Measurements from ENCODE around the gene CDH8.
A peak's percentile ranks its signal among the peaks of the same experiment; 100 is the strongest.
"Not testable (repeated sequence)": the region's sequence is repeated elsewhere in the genome, so short reads cannot be mapped to it uniquely, and the experiment has no call there.

Gene CDH8

DNA sequence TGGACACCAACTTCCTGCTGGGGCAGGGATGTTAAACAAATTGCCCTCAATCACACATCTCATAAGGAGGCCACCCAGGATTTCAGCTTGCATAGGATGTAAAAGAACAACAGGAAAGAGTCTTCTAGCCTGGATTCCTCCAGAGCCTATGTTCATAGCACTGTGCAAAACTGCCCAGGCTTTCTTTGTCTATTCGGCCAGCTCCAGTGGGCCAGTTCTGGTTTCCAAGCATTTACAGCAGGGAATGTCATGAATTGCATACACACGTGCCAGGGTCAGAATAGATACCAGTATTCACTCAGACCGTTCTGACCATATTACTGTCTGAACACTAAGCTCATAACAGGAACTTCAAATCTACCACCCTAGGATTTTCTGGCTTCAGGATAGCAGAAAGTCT is 273.2 kb downstream of the CDH8 start:
- no peak for DNase-seq

- DNase-seq: no peak
Measured at GRCh38 chr16:61730997-61731396, 305.2 kb downstream of the CDH8 start.

DNA sequence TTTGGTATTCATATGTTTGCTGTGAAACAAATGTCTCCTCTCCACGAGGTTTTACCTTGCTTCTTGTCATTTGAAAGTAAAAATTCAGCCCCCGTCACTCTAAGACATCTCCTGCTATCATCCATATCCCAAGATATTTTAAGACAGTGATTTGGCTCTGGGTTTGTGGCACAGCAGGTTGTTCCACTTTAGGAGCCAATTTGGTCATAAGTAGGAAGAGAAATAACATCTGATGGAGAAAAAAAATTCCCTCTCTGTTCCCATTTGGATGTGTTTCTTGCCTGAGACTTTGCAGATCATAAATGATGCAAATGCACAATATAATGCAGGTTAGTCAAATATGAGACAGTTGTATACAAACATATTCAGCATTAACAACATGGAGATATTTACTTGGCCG is 309.5 kb downstream of the CDH8 start:
- no peak for DNase-seq

DNA sequence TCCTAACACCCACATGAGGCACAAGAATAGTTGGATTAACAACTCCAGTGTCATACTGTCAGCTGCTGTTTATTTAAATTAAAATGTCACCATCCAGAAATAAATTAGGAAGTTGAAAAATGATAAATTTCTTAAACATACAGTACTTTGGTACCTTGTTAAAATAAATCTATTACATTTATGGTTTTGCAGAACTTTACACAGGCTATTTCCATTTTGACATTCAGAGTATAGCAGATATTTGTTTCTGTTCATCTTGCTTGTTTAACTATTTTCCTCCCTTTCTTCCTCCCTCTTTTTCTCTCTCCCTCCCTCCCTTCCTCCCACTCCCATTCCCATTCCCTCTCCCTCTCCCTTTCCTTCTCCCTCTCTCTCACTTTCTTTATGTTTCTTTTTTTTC is 310.1 kb downstream of the CDH8 start:
- no peak for DNase-seq

DNA sequence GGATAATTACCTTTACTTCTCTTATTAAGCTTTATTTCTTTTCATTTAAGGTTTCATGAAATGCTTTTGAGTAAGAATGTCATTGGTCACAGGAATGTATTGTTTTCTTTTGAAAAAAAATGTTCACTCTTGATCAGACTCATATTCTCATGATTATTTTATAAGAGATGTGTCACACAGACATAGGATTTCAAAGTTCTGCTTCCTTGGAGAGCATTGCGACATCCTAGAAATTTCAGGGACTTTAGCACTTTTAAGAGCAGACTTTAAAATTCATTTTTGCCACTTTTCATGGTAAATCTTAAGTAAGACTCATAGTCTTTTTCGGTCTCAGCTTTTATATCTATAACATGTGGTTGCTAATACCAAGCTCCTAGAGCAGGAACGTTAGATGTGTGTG is 314.7 kb downstream of the CDH8 start:
- DNase-seq: peak; percentile 28

GRCh38 chr16:61715393-61715792 is 320.8 kb downstream of the CDH8 start:
- DNase-seq: no peak

GRCh38 chr16:61713787-61714186 is 322.5 kb downstream of the CDH8 start:
- no peak for DNase-seq

DNA sequence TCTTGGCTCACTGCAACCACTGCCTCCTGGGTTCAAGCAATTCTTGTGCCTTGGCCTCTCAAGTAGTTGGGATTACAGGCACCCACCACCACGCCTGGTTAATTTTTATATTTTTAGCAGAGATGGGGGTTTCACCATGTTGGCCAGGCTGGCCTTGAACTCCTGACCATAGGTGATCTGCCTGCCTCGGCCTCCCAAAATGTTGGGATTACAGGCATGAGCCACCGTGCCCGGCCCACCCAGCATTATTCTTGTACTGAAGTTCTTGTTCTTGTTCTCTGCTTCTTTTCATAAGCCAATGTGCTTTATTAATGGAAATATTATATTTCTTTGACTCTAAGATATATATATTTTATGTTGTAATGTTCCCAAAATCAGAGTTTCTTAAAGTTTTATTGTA is 336.6 kb downstream of the CDH8 start:
- DNase-seq: not testable (repeated sequence)

DNA sequence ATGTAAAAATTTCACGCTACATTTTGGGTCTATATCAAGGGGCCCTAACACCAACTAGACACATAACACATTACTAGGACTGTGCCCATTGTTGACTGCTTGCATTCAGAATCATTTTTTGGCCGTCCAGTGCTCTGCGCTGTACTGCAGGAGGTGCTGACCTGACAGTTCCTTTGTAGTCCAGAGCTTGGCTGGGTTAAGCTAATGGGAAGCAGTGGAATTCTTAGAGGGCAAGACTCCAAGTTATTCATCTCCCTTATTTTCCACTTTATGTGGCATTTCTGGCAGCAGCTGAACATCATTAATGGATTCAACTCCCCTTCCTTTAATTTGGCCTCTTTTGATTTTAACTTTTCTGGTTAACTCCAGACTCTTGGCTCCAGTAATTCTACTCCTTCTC is 351.7 kb downstream of the CDH8 start:
- DNase-seq: no peak

GRCh38 chr16:61681673-61682072 is 354.6 kb downstream of the CDH8 start:
- DNase-seq: no peak

- DNase-seq: no peak
Measured at GRCh38 chr16:61681124-61681523, 355.1 kb downstream of the CDH8 start.

- DNase-seq: no peak
Measured at GRCh38 chr16:61678182-61678581, 358.1 kb downstream of the CDH8 start.

DNA sequence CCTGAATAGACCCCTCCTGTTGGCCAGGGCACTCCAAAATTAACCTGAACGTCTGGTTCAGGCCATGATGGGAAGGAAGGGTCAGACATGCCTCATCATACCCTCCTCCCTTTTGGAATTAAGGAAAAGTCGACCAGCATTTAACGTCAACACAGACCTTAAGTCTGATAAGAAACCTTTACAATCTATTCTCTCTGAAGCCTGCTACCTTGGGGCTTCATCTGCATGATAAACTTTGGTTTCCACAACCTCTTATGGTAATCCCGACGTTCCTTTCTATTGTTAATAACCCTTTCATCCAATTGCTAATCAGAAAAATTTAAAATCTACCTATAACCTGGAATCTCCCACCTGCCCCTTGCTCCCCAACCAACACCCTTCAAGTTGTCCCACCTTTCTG is 358.5 kb downstream of the CDH8 start:
- DNase-seq: no peak

GRCh38 chr16:61676740-61677139 is 359.5 kb downstream of the CDH8 start:
- no peak for DNase-seq

- no peak for DNase-seq
Measured at GRCh38 chr16:61671161-61671560, 365.1 kb downstream of the CDH8 start.

DNA sequence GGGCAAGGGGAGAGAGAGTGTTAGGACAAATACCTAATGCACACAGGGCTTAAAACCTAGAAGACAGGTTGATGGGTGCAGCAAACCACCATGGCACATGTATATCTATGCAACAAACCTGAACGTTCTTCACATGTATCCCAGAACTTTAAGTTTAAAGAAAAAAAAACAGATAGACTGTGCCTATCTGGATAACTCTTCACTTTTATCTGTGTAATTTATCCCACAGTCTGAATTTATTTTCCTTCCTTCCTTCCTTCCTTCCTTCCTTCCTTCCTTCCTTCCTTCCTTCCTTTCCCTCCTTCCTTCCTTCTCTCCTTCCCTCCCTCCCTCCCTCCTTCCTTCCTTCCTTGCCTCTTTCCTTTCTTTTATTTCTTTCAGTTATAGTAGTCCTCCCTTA is 370.7 kb downstream of the CDH8 start:
- DNase-seq: no peak

- DNase-seq: no peak
Measured at GRCh38 chr16:61659936-61660335, 376.3 kb downstream of the CDH8 start.

DNA sequence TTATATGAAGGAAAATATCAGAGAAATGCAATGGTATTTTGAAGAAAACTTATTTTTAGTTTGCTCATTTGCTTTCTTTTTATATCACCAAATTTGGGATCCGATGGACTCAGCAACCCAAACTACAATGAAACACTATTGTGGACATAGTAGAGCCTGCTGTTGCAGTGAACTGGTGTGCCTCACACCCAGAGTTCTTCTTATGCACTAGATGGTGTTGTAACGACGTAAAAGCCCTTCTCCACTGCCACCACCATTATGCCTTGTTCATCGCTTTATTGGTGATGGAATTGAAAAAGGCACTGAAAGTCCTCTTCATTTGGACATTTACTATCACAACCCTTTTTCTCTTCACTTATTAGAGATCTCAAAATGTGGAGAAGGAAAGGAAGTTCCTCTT is 381.3 kb downstream of the CDH8 start:
- no peak for DNase-seq

- DNase-seq: no peak
Measured at GRCh38 chr16:61653544-61653943, 382.7 kb downstream of the CDH8 start.

- no peak for DNase-seq
Measured at GRCh38 chr16:61645561-61645960, 390.7 kb downstream of the CDH8 start.

GRCh38 chr16:61644736-61645135 is 391.5 kb downstream of the CDH8 start:
- no peak for DNase-seq

DNA sequence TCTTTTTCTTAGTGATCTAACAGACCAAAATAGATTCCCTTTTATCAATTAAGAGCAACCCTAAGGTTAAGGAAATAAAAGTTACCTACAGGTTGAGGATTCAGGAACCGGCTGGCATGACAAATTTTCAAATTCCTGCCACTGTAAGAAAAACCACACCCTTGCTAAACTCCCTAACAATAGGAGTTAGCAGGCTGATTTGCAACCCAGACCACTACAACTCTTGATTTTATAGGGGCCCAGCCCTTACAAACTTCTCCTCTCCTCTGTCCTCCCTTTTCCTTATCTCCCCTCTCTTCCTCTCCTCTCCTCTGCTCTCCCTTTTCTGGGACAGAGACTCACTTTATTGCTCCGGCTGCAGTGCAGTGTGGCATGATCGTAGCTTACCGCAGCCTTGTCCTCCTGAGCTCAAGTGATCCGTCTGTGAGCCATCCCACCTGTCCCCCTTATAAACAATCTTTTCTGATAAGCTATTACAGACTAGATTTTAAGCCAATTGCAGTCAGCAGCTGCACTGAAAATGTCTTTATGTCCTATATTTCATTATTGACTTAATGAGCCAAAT is 418.9 kb downstream of the CDH8 start:
- DNase-seq: no peak

GRCh38 chr16:61616088-61616487 is 420.1 kb downstream of the CDH8 start:
- DNase-seq: no peak

DNA sequence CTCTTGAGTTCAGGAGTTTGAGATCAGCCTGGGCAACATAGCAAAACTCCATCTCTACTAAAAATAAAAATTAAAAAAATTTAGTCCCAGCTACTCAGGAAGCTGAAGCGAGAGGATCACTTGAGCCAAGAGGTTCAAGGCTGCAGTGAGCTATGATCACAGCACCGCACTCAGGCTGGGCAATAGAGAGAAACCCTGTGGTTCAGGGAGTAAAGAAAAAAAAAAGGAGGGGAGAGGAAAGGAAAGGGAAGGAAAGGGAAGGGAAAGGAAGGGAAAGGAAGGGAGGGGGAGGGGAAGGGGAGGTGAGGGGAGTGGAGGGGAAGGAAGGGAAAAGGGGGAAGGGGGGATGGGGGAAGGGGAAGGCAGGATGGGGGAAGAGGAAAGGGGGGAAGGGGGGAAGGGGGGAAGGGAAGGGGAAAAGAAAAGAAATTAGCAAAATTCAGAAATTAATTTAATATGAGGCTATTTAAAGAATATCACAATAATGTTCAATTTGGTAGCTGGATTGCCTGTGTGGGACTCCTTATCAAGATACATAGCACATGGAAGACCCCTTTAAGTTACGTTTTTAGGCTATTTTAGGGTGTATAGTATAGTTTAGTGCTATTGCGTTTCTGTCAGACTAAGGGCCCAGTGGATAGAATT is 424.3 kb downstream of the CDH8 start:
- no peak for DNase-seq

DNA sequence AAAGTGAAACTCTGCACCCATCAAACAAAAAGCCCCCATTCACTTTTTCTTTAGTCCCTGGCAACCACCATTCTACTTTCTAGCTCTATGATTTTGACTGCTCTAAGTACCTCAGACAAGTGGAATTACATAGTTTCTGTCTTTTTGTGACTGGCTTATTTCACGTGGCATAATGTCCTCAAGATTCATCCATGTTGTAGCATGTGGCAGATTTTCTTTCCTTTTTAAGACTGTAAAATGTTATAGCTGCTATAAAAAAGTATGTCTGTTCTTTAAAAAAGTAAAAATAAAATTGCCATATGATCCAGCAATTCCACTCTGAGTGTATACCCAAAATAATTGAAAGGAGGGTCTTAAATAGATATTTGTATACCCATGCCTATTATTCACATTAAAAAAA is 429.7 kb downstream of the CDH8 start:
- no peak for DNase-seq
